Esophagus squamous epithelium (tissue), 4 donors: ENCODE results near the gene MEI1.

ENCODE experiments used
- CTCF ChIP-seq, 6 experiments: fragments of 450-650 bp in 4 of 6; fragments of 200-600 bp in 2 of 6; sonication (generic) in 2 of 6; IDR thresholded peaks; one replicate each; pipeline ENCODE4 v1.5.1; 2016 to 2019; ENCODE audit warnings: antibody characterized with exemption in 6 of 6, mild to moderate bottlenecking in 4 of 6, moderate library complexity in 4 of 6
- POLR2A ChIP-seq, 4 donors: fragments of 450-650 bp; IDR thresholded peaks; one replicate each; pipeline ENCODE4 v1.6.1; 2017; ENCODE audit warnings: antibody characterized with exemption in 4 of 4, mild to moderate bottlenecking in 4 of 4, moderate library complexity in 3 of 4

- TF ChIP-seq POLR2A (IDR thresholded peaks at IDR 0.05) (no peak), CTCF (IDR thresholded peaks at IDR 0.05) (no peak)
Observed at GRCh38 chr22:41654322-41654721, 45.0 kb upstream of the MEI1 start.
